Stimulated activated CD4-positive, alpha-beta T cell treated with anti-CD3 and anti-CD28 coated beads, TNF-alpha, amount 100 ng/mL, for 48 hours (primary cell): Measurements from ENCODE around the gene PRPH.
"Not testable (repeated sequence)": the region's sequence is repeated elsewhere in the genome, so short reads cannot be mapped to it uniquely, and the experiment has no call there.

Experiments used
- DNase-seq, 3 donors: peaks; one replicate each; pipeline ENCODE4 v3.0.0-alpha.2; 2020; ENCODE audit warnings: low read depth in 3 of 3

Gene PRPH

GRCh38 chr12:49295082-49295936, at the start of gene PRPH:
Gene PRPH, plus strand, starts transcription at chr12:49295147. Its CDS starts 54 bp downstream, at chr12:49295201.
- DNase-seq: no peak

GRCh38 chr12:49251357-49251756, 43.6 kb upstream of the PRPH start:
- no peak for DNase-seq

GRCh38 chr12:49253033-49253623, 41.8 kb upstream of the PRPH start:
- DNase-seq: no peak

GRCh38 chr12:49255456-49255855, 39.5 kb upstream of the PRPH start:
- not testable (repeated sequence) for DNase-seq

- DNase-seq: no peak
Measured at GRCh38 chr12:49255857-49256637, 38.9 kb upstream of the PRPH start.

GRCh38 chr12:49257508-49258184, 37.3 kb upstream of the PRPH start:
- DNase-seq: not testable (repeated sequence)

GRCh38 chr12:49259452-49259851, 35.5 kb upstream of the PRPH start:
- DNase-seq: no peak

GRCh38 chr12:49260166-49260565, 34.8 kb upstream of the PRPH start:
- DNase-seq: no peak

- DNase-seq: no peak
Measured at GRCh38 chr12:49260571-49261363, 34.2 kb upstream of the PRPH start.

GRCh38 chr12:49261721-49262120, 33.2 kb upstream of the PRPH start:
- no peak for DNase-seq

GRCh38 chr12:49263400-49263763, 31.6 kb upstream of the PRPH start:
- DNase-seq: no peak

GRCh38 chr12:49264466-49264872, 30.5 kb upstream of the PRPH start:
- DNase-seq: peak; percentile 17 to 39 (median 20)

- peak; percentile 85 to 89 (median 88) for DNase-seq
Measured at GRCh38 chr12:49264873-49265792, 29.8 kb upstream of the PRPH start, which contains the start of gene TUBA1C. Gene TUBA1C, plus strand, starts transcription at chr12:49265082. Its CDS starts 100 bp downstream, at chr12:49265182.

GRCh38 chr12:49269191-49269590, 25.8 kb upstream of the PRPH start:
- DNase-seq: not testable (repeated sequence)

GRCh38 chr12:49272790-49273725, 21.9 kb upstream of the PRPH start:
- no peak for DNase-seq

GRCh38 chr12:49273726-49274395, 21.1 kb upstream of the PRPH start:
- no peak for DNase-seq

- no peak for DNase-seq
Measured at GRCh38 chr12:49274396-49275069, 20.4 kb upstream of the PRPH start.
